LNCAP (cell line): Measurements from ENCODE around the gene CSN1S1.

ENCODE experiments used
- CTCF ChIP-seq: fragments of 450-650 bp; IDR thresholded peaks from 2 replicates; pipeline ENCODE4 v1.5.1; 2017; ENCODE audit warnings: mild to moderate bottlenecking

Gene CSN1S1

GRCh38 chr4:69995526-69996016, 64.7 kb downstream of the CSN1S1 start, which contains the start of gene STATH:
Gene STATH, plus strand, starts transcription at chr4:69995966. Its CDS starts 2,472 bp downstream, at chr4:69998438.
- no peak for TF ChIP-seq CTCF
